ENCODE measurements around the gene TUBGCP6.

DNA sequence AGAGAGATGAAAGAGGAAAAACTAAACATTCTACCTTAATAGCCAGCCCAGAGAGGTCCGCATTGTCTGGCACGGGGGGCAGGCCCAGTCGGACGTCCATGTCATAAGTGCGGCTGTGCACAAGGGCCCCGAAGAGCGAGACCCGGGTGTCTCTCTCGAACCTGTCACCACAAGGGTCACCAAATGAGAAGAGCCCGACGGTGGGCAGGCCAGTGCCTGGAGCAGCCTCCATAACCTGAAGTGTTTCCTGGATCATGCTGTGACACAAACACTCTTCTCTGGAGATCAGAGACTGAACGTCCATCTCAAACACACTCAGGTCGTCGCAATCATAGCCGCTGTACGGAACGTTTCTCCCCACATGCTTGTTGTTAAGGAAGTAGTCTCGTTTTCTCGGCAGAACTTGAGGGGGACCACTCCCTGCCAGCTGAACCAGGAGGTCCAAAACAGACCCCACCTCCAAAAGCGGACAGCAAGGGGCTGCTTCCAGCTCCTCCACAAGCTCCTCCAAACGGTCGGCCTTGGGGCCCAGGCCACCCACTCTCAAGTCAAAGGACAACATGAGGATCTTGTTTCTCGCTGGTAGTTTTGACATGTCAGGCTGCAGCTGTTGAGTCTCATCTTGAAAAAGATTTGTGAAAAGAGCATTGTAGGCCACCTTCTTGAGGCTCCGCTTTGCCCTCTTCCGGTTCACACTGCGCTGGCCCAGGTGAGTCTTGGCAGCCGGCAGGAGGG is 971 bp downstream of the TUBGCP6 start:
- no peak for TF ChIP-seq CTCF (IDR thresholded peaks at IDR 0.05; ENCODE audit: borderline replicate concordance, extremely low read depth, low read length, poor library complexity, severe bottlenecking)
- no peak for TF ChIP-seq EZH2 (IDR thresholded peaks at IDR 0.05; ENCODE audit: borderline replicate concordance, low read depth, low read length, severe bottlenecking)
